Myocyte (in vitro differentiated cells): ENCODE results near the gene CBL. TPM values are rescaled to one million over a fixed set of nuclear protein-coding genes. Genes with fewer than 3 reads are reported as not detected.

ENCODE experiments used
- DNase-seq: peaks from one replicate; pipeline ENCODE4 v3.0.0-alpha.2; 2012; ENCODE audit warnings: low read depth
- microRNA-seq: library from miRNA; unstranded; fragments of <30 nt; microRNA quantifications from one replicate; pipeline ENCODE4, GENCODE V29; 2016
- total RNA-seq: library from RNA; depleted of rRNA; stranded (reverse); fragments of >200 nt; gene quantifications from 2 replicates; pipeline ENCODE4 v1.2.3, GENCODE V29; 2014

CBL gene
- total RNA-seq, 1 donor from 2014 or later, result 8.2 TPM

GRCh38 chr11:119343726-119344125, 137.6 kb downstream of the CBL start:
- DNase-seq, result no peak

GRCh38 chr11:119344291-119345010, 138.3 kb downstream of the CBL start:
- DNase-seq, result no peak

GRCh38 chr11:119345685-119346084, 139.5 kb downstream of the CBL start:
- DNase-seq, result no peak

- DNase-seq, result no peak
These were observed 140.5 kb downstream of the CBL start, which contains the start of gene MFRP for GRCh38 chr11:119346605-119347004. MFRP (minus strand) TSS chr11:119346705; CDS start chr11:119346513, 192 bp downstream.

GRCh38 chr11:119347242-119347641, 141.1 kb downstream of the CBL start:
- no peak for DNase-seq

GRCh38 chr11:119347940-119348605, 141.9 kb downstream of the CBL start:
- DNase-seq, result no peak

- no peak for DNase-seq
These were observed 144.2 kb downstream of the CBL start for GRCh38 chr11:119350302-119350701.

GRCh38 chr11:119351232-119351631, 145.1 kb downstream of the CBL start:
- no peak for DNase-seq

GRCh38 chr11:119352857-119353260, 146.7 kb downstream of the CBL start:
- DNase-seq, result peak; percentile 41

GRCh38 chr11:119355091-119355843, 149.1 kb downstream of the CBL start:
- DNase-seq, result no peak

- DNase-seq, result no peak
These were observed 150.4 kb downstream of the CBL start for GRCh38 chr11:119356349-119357031.

GRCh38 chr11:119357074-119357473, 150.9 kb downstream of the CBL start:
- DNase-seq, result no peak

Small RNAs within 50 kb of the gene (microRNA-seq; reads per million reads assigned to microRNA genes)
- gene MIR6756, result not detected

Other genes with a start within 250 kb of the CBL start
- gene FOXR1, start 234.6 kb upstream of the CBL start, total RNA-seq, result not detected in 2 replicates
- gene CENATAC, start 208.2 kb upstream of the CBL start, total RNA-seq, result 14.6 and 15.7 TPM in 2 replicates
- gene RPS25, start 188.0 kb upstream of the CBL start, total RNA-seq, result 960 and 1,378 TPM in 2 replicates
- gene TRAPPC4, start 187.6 kb upstream of the CBL start, total RNA-seq, result 42.4 and 53.9 TPM in 2 replicates
- gene SLC37A4, start 175.5 kb upstream of the CBL start, total RNA-seq, result 19.0 and 19.3 TPM in 2 replicates
- 104 and 157 TPM in 2 replicates for gene HYOU1, start 149.1 kb upstream of the CBL start, total RNA-seq
- gene VPS11, start 138.5 kb upstream of the CBL start, total RNA-seq, result 21.2 and 22.0 TPM in 2 replicates
- 4.1 and 10.3 TPM in 2 replicates for gene HMBS, start 121.5 kb upstream of the CBL start, total RNA-seq
- gene DPAGT1, start 104.5 kb upstream of the CBL start, total RNA-seq, result 24.5 and 25.5 TPM in 2 replicates
- gene C2CD2L, start 99.0 kb upstream of the CBL start, total RNA-seq, result 19.3 and 19.7 TPM in 2 replicates
- gene HINFP, start 84.8 kb upstream of the CBL start, total RNA-seq, result 12.9 and 16.7 TPM in 2 replicates
- 0.08 and 0.16 TPM in 2 replicates for gene ABCG4, start 57.3 kb upstream of the CBL start, total RNA-seq
- 22.8 and 24.1 TPM in 2 replicates for gene NLRX1, start 37.6 kb upstream of the CBL start, total RNA-seq
- gene NHERF4, start 20.9 kb upstream of the CBL start, total RNA-seq, result not detected in 2 replicates
- gene MCAM, start 110.8 kb downstream of the CBL start, total RNA-seq, result 57.3 and 68.7 TPM in 2 replicates
- gene RNF26, start 128.2 kb downstream of the CBL start, total RNA-seq, result 2.6 and 3.8 TPM in 2 replicates
- gene C1QTNF5, start 134.5 kb downstream of the CBL start, total RNA-seq, result 71.5 and 72.1 TPM in 2 replicates
- 0.05 and 0.31 TPM in 2 replicates for gene MFRP, start 140.4 kb downstream of the CBL start, total RNA-seq
- gene USP2, start 175.4 kb downstream of the CBL start, total RNA-seq, result 10.0 and 18.4 TPM in 2 replicates
- gene THY1, start 216.8 kb downstream of the CBL start, total RNA-seq, result 107 and 112 TPM in 2 replicates